ENCODE measurements around the gene ELOVL1.

The ELOVL1 gene

DNA sequence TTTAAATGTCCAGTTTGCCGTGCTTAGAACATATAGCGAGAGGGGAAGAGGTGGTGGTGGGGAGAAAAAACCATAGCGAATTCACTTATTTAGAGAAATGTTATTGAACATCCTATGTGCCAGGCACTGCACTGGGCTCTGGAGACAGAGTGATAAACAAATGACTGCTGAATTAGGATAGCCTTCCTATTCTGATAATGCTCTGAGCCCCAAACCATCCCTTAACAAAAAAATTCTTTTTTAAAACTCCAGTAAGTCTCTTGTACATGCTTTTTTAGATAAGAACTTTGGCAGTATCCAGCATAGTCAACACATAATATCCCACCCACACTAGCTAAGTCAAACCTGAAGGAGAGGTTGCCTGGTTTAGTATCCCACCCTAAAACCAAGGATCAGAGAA lies 30.4 kb upstream of the ELOVL1 start:
- Histone ChIP-seq H3K4me3 (IDR thresholded peaks at IDR 0.05; ENCODE audit: insufficient read depth, low read depth, low read length) (no peak overlapping the region), H3K79me2 (ENCODE audit: insufficient read depth, low read depth) (no peaks in the 10 kb centered on the region), H3K4me2 (no peak overlapping the region), H2AFZ (ENCODE audit: low read depth) (no peak overlapping the region), H3K36me3 (ENCODE audit: insufficient read depth) (no peaks in the 10 kb centered on the region), H3K9ac (no peak overlapping the region), H4K20me1 (ENCODE audit: insufficient read depth) (no peaks in the 10 kb centered on the region), H3K27me3 (ENCODE audit: insufficient read depth, low read depth) (no peaks in the 10 kb centered on the region), H3K4me1 (ENCODE audit: low read depth, poor library complexity, severe bottlenecking) (no peaks in the 10 kb centered on the region), H3K27ac (no peak overlapping the region)
- no peak for TF ChIP-seq CTCF (conservative IDR thresholded peaks at IDR 0.05; ENCODE audit: low read depth, low read length)

DNA sequence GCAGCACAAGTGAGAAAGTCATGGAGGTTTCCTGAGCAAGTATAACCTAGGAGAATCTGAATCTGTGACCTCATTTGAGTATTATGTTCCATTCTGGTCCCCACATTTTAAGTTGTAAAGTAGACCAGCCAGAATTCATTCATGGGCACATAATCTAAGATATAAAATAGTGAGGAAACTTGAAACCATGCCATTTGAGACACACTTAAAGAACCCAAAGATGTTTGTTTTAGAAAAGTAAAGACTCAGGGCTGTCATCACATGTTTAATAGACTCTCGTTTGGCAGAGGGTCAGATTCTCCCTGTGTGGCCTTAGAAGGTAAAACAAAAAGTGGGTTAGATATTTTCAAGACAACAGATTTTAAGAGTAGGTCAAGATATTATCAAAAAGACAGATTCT lies 28.2 kb upstream of the ELOVL1 start:
- Histone ChIP-seq H2AFZ (ENCODE audit: low read depth) (no peak overlapping the region), H3K4me2 (no peak overlapping the region), H3K79me2 (ENCODE audit: insufficient read depth, low read depth) (0 out of 2 replicates have a peak, but pooled peaks cover 5% of the 10 kb centered on the region), H3K4me3 (IDR thresholded peaks at IDR 0.05; ENCODE audit: insufficient read depth, low read depth, low read length) (no peak overlapping the region), H4K20me1 (ENCODE audit: insufficient read depth) (no peaks in the 10 kb centered on the region), H3K4me1 (ENCODE audit: low read depth, poor library complexity, severe bottlenecking) (peaks cover 3% of the 10 kb centered on the region), H3K27ac (no peak overlapping the region), H3K9ac (no peak overlapping the region), H3K36me3 (ENCODE audit: insufficient read depth) (no peaks in the 10 kb centered on the region), H3K27me3 (ENCODE audit: insufficient read depth, low read depth) (no peaks in the 10 kb centered on the region)
- TF ChIP-seq CTCF (conservative IDR thresholded peaks at IDR 0.05; ENCODE audit: low read depth, low read length): no peak

DNA sequence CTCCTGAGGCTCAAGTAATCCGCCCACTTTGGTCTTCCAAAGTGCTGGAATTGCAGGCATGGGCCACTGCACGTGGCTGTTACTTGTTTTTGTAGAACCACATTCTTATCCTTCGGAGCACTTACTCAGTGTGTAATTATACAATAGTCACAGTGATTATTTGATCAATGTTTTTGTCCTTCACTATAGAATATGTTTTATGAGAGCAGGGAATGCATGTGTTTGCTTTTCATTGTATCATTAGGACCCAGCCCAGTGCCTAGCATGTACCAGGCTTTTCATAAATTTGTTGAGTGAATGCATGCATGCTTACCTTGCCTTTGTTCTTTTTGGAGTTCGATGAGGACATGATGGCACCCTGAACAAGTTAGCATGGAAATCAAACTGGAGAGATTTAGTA lies 27.7 kb upstream of the ELOVL1 start:
- Histone ChIP-seq H3K27ac (no peak overlapping the region), H2AFZ (ENCODE audit: low read depth) (no peak overlapping the region), H3K79me2 (ENCODE audit: insufficient read depth, low read depth) (peaks cover 11% of the 10 kb centered on the region), H3K36me3 (ENCODE audit: insufficient read depth) (no peaks in the 10 kb centered on the region), H4K20me1 (ENCODE audit: insufficient read depth) (no peaks in the 10 kb centered on the region), H3K4me2 (no peak overlapping the region), H3K9ac (no peak overlapping the region), H3K27me3 (ENCODE audit: insufficient read depth, low read depth) (no peaks in the 10 kb centered on the region), H3K4me1 (ENCODE audit: low read depth, poor library complexity, severe bottlenecking) (peaks cover 8% of the 10 kb centered on the region), H3K4me3 (IDR thresholded peaks at IDR 0.05; ENCODE audit: insufficient read depth, low read depth, low read length) (no peak overlapping the region)
- TF ChIP-seq CTCF (conservative IDR thresholded peaks at IDR 0.05; ENCODE audit: low read depth, low read length): no peak

- TF ChIP-seq CTCF (conservative IDR thresholded peaks at IDR 0.05; ENCODE audit: low read depth, low read length): no peak
- Histone ChIP-seq H3K4me1 (ENCODE audit: low read depth, poor library complexity, severe bottlenecking) (peaks cover 19% of the 10 kb centered on the region), H4K20me1 (ENCODE audit: insufficient read depth) (no peaks in the 10 kb centered on the region), H3K27ac (no peak overlapping the region), H3K36me3 (ENCODE audit: insufficient read depth) (no peaks in the 10 kb centered on the region), H3K9ac (no peak overlapping the region), H3K4me2 (no peak overlapping the region), H3K4me3 (IDR thresholded peaks at IDR 0.05; ENCODE audit: insufficient read depth, low read depth, low read length) (no peak overlapping the region), H3K27me3 (ENCODE audit: insufficient read depth, low read depth) (no peaks in the 10 kb centered on the region), H2AFZ (ENCODE audit: low read depth) (no peak overlapping the region), H3K79me2 (ENCODE audit: insufficient read depth, low read depth) (peaks cover 33% of the 10 kb centered on the region)
These were observed 24.9 kb upstream of the ELOVL1 start for GRCh38 chr1:43392702-43393101.

Data from KMS-11 (cell line).